T follicular helper cell (primary cell): ENCODE measurements around the gene CHD2.

Source experiments
- DNase-seq: peaks from one replicate; pipeline ENCODE4 v3.0.0-alpha.2; 2020; ENCODE audit warnings: low read depth

CHD2 gene

DNA sequence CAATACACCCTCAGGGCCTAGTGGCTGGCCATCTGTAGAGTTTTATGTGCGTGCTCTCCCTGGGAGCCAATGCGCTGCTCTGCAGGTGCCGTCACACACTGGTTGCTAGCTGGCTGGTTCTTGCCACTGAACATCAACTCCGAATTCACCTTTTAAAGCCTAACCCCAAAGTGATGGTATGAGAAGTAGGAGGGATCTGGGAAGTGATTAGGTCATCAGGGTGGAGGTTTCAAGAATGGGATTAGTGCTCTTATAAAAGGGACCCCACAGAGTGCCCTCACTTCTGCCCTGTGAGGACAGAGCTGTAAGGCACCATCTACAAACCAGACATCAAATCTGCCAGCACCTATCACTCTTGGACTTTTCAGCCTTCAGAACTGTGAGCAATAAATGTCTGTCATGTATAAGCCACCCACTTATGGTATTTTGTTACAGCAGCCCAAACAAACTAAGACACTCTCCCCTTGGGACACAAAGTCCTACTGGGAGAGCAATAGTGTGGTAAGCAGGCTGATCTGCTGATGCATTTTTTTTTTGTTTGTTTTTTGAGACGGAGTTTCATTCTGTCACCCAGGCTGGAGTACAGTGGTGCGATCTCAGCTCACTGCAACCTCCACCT, 168.6 kb downstream of the CHD2 start:
- DNase-seq: no peak

- no peak for DNase-seq
Observed at GRCh38 chr15:93070132-93070531, 170.0 kb downstream of the CHD2 start.

DNA sequence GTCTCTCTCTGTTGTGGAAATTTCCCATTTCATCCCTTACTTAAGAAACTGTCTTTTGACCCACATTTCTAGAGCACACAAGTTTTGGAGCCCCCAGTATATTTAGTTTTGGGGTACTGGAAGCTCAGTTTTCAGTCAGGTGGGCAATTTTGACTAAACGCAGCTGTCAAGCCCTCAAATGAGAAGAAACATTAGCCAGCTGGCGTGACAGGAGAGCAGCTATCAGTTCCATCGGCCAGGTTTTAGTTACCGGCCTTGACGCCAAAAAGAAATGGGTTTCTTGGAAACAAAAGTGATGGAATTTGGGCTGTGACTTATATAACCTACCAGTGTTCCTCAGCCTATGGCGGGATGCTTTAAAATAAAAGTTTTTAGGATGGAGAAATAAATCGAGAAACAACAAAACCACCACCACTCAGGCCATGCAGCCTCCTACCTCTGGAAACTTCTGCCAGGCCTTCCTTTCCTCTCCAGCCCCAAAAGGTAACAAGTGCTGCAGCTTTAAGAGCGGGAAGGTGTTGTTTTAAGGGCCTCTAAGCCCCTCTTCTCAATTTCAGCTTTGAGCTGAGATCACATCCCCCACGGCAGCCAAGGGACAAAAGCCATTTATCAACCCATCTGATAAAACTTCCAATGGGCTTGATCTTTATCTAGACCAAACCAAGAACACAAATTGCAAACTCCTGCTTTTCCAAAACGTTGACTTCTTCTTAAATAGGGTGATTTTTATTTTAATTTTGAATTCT, 170.6 kb downstream of the CHD2 start:
- no peak for DNase-seq

GRCh38 chr15:93071469-93071936, 171.4 kb downstream of the CHD2 start:
- DNase-seq: no peak

GRCh38 chr15:93072011-93072410, 171.9 kb downstream of the CHD2 start:
- DNase-seq: no peak

DNA sequence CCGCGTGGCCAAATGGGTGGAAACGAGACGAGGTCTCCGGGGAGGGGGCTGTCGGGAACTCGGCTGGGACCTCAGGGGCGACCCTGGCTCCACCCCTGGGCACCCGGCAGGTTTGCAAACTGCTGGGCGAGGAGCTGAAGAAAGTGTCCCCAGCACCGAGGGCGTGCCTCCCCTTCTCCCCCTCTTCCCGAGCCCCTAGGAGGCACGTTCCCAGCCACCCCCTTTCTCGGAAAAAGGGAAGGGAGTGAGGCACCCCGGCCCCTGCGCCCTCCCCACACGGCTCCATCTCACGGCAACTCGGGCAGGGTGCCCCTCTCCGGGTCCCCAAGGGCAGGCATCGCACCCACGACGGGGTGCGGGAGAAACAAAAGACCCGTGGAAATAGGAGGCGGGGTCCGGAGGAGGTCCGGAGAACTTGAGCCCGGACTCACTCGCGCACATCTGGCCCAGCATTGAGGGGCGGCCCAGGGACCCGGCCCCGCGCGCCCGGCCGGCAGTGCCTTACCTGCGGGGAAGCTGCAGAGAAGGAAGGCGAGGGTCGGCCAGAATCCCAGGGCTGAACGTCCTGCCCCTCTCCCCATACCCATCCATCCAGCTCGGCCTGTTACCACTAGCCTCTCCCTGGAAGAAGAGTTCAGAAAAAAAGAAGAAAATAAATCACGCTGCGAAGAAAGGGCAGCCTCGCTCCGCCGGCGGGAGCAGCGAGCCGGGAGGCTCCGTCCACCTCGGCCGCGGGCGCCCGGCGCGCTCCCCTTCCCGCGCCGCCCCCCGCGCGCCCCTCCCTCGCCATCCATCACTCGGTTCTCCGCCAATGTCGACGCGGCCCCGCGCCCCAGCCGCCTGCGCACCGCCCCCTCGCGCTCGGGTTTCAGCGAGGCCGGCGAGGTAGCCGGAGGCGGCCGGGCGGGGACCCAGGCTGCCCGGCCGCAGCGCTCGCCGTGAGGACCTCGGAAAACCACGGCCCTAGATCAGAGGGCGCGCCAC, 172.6 kb downstream of the CHD2 start:
- DNase-seq: no peak

DNA sequence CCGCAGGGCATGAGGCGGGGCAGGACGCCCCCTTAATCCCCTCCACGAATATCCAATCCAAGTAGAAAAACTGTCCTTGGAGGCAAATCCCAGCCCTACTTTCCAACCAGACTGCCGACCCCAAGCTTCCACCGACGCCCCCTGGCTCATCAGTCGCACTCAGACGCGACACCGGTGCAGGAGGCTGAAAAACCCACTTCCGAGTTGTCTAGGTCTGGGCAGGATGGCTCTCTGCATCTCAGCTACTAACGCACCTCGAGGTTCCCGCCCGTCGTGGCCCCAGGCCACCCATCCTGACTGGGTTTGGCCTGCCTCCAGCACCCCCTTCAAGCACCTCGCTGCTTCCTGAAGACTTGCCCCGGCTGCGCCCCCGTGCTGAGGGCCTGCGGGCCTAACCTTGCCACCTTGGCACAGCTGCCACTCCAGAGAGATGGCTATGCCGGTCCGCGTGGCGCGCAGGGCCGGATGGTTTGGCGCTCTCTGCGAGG, 173.4 kb downstream of the CHD2 start:
- no peak for DNase-seq

GRCh38 chr15:93074599-93074998, 174.5 kb downstream of the CHD2 start:
- no peak for DNase-seq

- no peak for DNase-seq
Observed at GRCh38 chr15:93076217-93076616, 176.1 kb downstream of the CHD2 start.

DNA sequence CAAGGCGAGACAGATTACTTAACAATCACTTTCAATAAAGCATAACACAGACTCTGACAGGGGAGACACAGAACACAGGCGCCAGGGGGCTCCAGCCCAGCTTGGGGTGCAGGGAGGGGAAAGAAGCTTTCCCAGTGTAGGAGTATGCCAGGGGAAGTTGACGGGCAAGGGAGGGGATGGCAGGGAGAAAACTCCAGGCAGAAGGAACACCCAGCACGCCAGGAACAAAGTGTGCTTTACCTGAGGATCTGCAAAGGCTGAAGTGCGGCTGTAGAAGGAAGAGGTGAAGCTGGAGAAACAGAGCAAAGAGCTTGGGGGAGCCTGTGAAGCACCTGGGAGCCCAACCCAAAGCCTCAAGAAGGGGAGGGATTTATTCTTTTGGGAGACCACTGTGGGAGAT, 176.8 kb downstream of the CHD2 start:
- no peak for DNase-seq
